AG10803 (cell line): ENCODE measurements around the gene TTLL4.
A peak's percentile ranks its signal among the peaks of the same experiment; 100 is the strongest.

Experiments
- DNase-seq: peaks from one replicate; pipeline ENCODE4 v3.0.0; 2010; ENCODE audit warnings: low read depth
- H3K4me3 ChIP-seq: 2 replicates; pipeline ENCODE4 v1.5.1; 2011; ENCODE audit warnings: mild to moderate bottlenecking, low read length, control low read depth
- TF ChIP-seq, protein P1 (sequence below): conservative IDR thresholded peaks from 2 replicates; pipeline ENCODE4 v1.5.1; 2011; ENCODE audit warnings: mild to moderate bottlenecking, low read length, control low read depth, inconsistent platforms

TTLL4 gene

DNA sequence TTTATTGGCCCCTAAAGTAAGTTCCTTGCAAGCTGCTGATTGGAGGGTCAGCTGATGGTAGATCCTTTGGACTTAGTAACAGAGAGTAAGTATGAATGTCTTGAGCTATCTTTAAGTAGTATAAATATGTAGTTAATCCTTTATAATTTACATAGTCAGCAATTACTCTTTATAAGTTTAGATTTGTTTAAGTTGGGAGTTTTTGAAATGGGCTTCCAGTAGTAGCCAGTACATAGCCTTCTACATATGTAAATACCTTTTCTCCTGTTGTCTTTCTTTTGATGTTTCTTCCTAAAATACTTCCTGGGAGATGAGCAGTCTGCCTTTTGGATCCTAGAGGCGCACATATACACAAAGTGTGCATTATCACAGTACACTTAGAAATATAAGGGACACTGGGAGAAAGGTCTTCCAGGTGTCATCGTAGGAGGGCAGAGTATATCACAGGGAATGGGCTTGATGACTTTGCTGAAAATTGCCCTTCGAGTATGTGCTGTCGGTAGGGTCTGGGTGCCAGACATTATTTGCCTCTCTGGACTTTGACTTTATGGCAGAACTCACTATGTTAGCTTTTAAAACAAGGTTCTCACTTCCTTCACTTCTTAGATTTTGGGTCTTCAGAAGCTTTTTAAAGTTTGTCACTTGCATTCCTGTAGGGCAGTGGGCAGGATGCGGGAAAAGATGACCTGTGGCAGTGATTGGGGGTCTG is 21.6 kb downstream of the TTLL4 start:
- no peak overlapping the region for H3K4me3 ChIP-seq
- DNase-seq, result no peak
- TF ChIP-seq, protein P1, sequence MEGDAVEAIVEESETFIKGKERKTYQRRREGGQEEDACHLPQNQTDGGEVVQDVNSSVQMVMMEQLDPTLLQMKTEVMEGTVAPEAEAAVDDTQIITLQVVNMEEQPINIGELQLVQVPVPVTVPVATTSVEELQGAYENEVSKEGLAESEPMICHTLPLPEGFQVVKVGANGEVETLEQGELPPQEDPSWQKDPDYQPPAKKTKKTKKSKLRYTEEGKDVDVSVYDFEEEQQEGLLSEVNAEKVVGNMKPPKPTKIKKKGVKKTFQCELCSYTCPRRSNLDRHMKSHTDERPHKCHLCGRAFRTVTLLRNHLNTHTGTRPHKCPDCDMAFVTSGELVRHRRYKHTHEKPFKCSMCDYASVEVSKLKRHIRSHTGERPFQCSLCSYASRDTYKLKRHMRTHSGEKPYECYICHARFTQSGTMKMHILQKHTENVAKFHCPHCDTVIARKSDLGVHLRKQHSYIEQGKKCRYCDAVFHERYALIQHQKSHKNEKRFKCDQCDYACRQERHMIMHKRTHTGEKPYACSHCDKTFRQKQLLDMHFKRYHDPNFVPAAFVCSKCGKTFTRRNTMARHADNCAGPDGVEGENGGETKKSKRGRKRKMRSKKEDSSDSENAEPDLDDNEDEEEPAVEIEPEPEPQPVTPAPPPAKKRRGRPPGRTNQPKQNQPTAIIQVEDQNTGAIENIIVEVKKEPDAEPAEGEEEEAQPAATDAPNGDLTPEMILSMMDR, result no peak

DNA sequence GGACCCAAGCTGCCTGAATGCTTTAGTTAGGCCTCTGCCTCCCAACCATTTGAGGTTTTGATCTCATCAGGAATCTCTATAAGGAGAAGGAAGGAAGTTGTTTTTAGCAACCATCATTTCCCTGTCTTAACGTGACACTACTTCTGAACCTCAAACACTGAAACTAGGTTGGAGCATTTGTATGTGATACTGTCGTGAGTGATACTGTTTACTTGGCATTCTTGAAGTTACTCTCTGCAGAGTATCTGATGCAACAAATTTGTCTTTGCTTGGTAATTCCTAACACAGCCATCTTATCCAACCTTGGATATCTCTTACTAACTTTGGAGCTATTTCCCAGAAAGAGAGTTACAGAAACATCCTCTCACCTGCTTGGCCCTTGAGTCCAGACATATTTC is 22.1 kb downstream of the TTLL4 start:
- peak; percentile 40 for DNase-seq
- H3K4me3 ChIP-seq, result no peak overlapping the region
- TF ChIP-seq, protein P1, result no peak

GRCh38 chr2:218733171-218734021 is 22.8 kb downstream of the TTLL4 start:
- TF ChIP-seq, protein P1, result no peak
- peak; percentile 85 for DNase-seq
- H3K4me3 ChIP-seq, result no peak overlapping the region

GRCh38 chr2:218734190-218734975 is 23.7 kb downstream of the TTLL4 start:
- H3K4me3 ChIP-seq, result no peak overlapping the region
- TF ChIP-seq, protein P1, result no peak

GRCh38 chr2:218736531-218736930 is 25.9 kb downstream of the TTLL4 start:
- H3K4me3 ChIP-seq, result no peak overlapping the region
- no peak for DNase-seq
- TF ChIP-seq, protein P1, result no peak

More at GRCh38 chr2:218734190-218734975, 23.7 kb downstream of the TTLL4 start:
- no peak for DNase-seq

GRCh38 chr2:218743068-218743467 is 32.4 kb downstream of the TTLL4 start:
- DNase-seq, result no peak
- TF ChIP-seq, protein P1, result no peak
- H3K4me3 ChIP-seq, result no peak overlapping the region
